PC-9 (cell line): ENCODE data around the gene PLD2. TPM values are rescaled to one million over a fixed set of nuclear protein-coding genes. Genes with fewer than 3 reads are reported as not detected.

Source experiments
- BruUV-seq: library from RNA; stranded (reverse); fragments of 400-500 nt; replicated peaks from 2 replicates; lab custom pipeline; 2021; lab: Mats Ljungman, UMichigan
- CTCF ChIA-PET: fragments of 300-600 bp; sonication (Branson Sonifier 250); formaldehyde crosslinking; loops from one replicate; lab custom pipeline; 2022; ENCODE audit warnings: antibody characterized with exemption; lab: Charles Lee
- POLR2A ChIA-PET: fragments of 300-600 bp; sonication (Branson Sonifier 250); formaldehyde crosslinking; loops from one replicate; lab custom pipeline; 2022; ENCODE audit warnings: antibody characterized with exemption; ENCODE audit not compliant: unreplicated experiment; lab: Charles Lee
- DNase-seq, 2 experiments: peaks; one replicate each; pipeline versions ENCODE4 v3.0.0 to v3.0.0-alpha.2; 2015 to 2022; ENCODE audit warnings: mixed read lengths in 1 of 2
- H2AFZ ChIP-seq: fragments of 200-600 bp; sonication (generic); 2 replicates; pipeline ENCODE4 v1.8.1; 2017; ENCODE audit warnings: antibody characterized with exemption
- H3F3A ChIP-seq: fragments of 200-600 bp; sonication (generic); 2 replicates; pipeline ENCODE4 v1.8.1; 2017; ENCODE audit warnings: antibody characterized with exemption, mild to moderate bottlenecking, low read depth; ENCODE audit not compliant: insufficient read depth
- H3K27ac ChIP-seq: fragments of 200-600 bp; sonication (generic); 2 replicates; pipeline ENCODE4 v1.6.1; 2016; ENCODE audit warnings: mixed run types
- H3K27me3 ChIP-seq: fragments of 200-600 bp; sonication (generic); 2 replicates; pipeline ENCODE4 v1.6.1; 2016; ENCODE audit warnings: low read depth, mixed run types; ENCODE audit not compliant: insufficient read depth
- H3K36me3 ChIP-seq: fragments of 200-600 bp; sonication (generic); 2 replicates; pipeline ENCODE4 v1.6.1; 2016; ENCODE audit warnings: low read depth, mixed run types
- H3K4me1 ChIP-seq: fragments of 200-600 bp; sonication (generic); replicated peaks from 2 replicates; pipeline ENCODE4 v1.6.1; 2016; ENCODE audit warnings: mixed run types; ENCODE audit not compliant: insufficient read depth
- H3K4me2 ChIP-seq: fragments of 200-600 bp; sonication (generic); 2 replicates; pipeline ENCODE4 v1.6.1; 2017; ENCODE audit warnings: mixed run types
- H3K4me3 ChIP-seq: fragments of 200-600 bp; sonication (generic); 2 replicates; pipeline ENCODE4 v1.6.1; 2016; ENCODE audit warnings: mixed run types
- H3K79me2 ChIP-seq: fragments of 200-600 bp; sonication (generic); 2 replicates; pipeline ENCODE4 v1.6.1; 2017; ENCODE audit warnings: low read depth, mixed run types
- H3K9me2 ChIP-seq: fragments of 200-600 bp; sonication (generic); 2 replicates; pipeline ENCODE4 v1.8.1; 2017; ENCODE audit warnings: mild to moderate bottlenecking; ENCODE audit not compliant: insufficient read depth
- H3K9me3 ChIP-seq: fragments of 200-600 bp; sonication (generic); 2 replicates; pipeline ENCODE4 v1.8.1; 2016; ENCODE audit warnings: low read depth; ENCODE audit not compliant: insufficient read depth
- H4K20me1 ChIP-seq: fragments of 200-600 bp; sonication (generic); 2 replicates; pipeline ENCODE4 v1.8.1; 2017; ENCODE audit not compliant: insufficient read depth
- EZH2 ChIP-seq: fragments of 200-600 bp; sonication (generic); IDR thresholded peaks from 2 replicates; pipeline ENCODE4 v1.8.0; 2017; ENCODE audit warnings: antibody characterized with exemption, low read depth
- intact Hi-C: fragments of 100-400 bp; cut with micrococcal nuclease; formaldehyde crosslinking; loops from one replicate; pipeline ENCODE4 v1.10.0; 2022; ENCODE audit not compliant: unreplicated experiment
- total RNA-seq: library from RNA; stranded (reverse); gene quantifications from 2 replicates; pipeline ENCODE4 v1.2.3, GENCODE V29; 2021
- TF ChIP-seq, protein P1 (sequence below): fragments of 200-600 bp; sonication (generic); conservative IDR thresholded peaks from 2 replicates; pipeline ENCODE4 v1.6.1; 2017; ENCODE audit warnings: mixed run types, antibody characterized with exemption, mild to moderate bottlenecking, moderate library complexity

Gene PLD2
- total RNA-seq, 1 experiment from 2014 or later: 95.5 TPM

DNA sequence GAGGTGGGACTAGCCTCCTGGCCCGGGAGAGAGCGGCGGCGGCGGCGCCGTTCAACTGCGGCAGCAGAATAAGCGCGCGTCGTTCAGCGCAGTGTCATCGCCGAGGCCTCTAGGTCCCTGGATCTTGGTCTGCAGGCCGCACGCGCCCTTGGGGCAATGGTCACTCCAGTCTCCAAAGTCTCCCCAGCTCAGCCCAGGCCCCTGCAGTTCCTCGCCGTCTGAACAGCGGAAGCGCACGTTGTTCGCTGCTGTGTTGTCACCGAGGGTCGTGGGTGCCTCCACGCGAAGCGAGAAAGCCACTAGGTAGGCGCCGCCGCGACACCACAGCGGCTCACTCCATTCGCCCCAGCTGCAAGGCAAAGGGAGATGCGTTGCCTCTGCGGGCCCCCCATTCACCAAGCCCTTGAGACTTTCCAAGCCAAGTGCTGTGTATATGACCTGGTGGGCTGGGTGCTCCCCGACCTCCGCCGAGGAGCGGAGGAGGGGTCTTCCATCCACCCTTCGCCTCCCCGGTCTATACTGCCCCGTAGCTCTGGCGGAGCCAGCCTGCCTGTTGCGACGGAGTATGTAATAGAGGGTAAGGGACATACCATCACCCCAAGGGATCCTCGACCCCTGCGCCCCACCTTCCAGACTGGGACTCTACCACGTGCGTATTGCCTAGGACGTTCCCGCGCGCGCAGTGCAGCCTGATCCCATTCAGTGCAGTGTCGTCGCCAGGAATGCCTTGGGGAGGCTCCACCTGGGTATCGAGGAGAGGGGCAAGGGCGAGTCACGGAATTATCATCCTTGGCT is 21.4 kb upstream of the PLD2 start:
- no peaks in the 10 kb centered on the region for H3K27me3 ChIP-seq
- no peak overlapping the region for H2AFZ ChIP-seq
- BruUV-seq: no TSS peak
- H4K20me1 ChIP-seq: no peaks in the 10 kb centered on the region
- TF ChIP-seq, protein P1, sequence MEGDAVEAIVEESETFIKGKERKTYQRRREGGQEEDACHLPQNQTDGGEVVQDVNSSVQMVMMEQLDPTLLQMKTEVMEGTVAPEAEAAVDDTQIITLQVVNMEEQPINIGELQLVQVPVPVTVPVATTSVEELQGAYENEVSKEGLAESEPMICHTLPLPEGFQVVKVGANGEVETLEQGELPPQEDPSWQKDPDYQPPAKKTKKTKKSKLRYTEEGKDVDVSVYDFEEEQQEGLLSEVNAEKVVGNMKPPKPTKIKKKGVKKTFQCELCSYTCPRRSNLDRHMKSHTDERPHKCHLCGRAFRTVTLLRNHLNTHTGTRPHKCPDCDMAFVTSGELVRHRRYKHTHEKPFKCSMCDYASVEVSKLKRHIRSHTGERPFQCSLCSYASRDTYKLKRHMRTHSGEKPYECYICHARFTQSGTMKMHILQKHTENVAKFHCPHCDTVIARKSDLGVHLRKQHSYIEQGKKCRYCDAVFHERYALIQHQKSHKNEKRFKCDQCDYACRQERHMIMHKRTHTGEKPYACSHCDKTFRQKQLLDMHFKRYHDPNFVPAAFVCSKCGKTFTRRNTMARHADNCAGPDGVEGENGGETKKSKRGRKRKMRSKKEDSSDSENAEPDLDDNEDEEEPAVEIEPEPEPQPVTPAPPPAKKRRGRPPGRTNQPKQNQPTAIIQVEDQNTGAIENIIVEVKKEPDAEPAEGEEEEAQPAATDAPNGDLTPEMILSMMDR: no peak
- TF ChIP-seq EZH2: no peak
- no peak overlapping the region for H3K27ac ChIP-seq
- no peak for DNase-seq
- no peak overlapping the region for H3K4me3 ChIP-seq
- peaks cover 15% of the 10 kb centered on the region; the same call in 1 of the 2 replicates for H3K79me2 ChIP-seq
- no peaks in the 10 kb centered on the region for H3K9me3 ChIP-seq
- POLR2A ChIA-PET: no interaction called here
- no peaks in the 10 kb centered on the region for H3K36me3 ChIP-seq
- intact Hi-C loops: no loop called here
- H3K4me2 ChIP-seq: no peak overlapping the region
- no peaks in the 10 kb centered on the region for H3K9me2 ChIP-seq
- CTCF ChIA-PET: interaction anchor here (0.5 kb wide), 1 partner anchor 127 kb away, joined by 3 read pairs; no protein-coding TSS in a partner anchor
- peaks cover 16% of the 10 kb centered on the region for H3K4me1 ChIP-seq
- H3F3A ChIP-seq: peaks cover 18% of the 10 kb centered on the region; the same call in 1 of the 2 replicates

DNA sequence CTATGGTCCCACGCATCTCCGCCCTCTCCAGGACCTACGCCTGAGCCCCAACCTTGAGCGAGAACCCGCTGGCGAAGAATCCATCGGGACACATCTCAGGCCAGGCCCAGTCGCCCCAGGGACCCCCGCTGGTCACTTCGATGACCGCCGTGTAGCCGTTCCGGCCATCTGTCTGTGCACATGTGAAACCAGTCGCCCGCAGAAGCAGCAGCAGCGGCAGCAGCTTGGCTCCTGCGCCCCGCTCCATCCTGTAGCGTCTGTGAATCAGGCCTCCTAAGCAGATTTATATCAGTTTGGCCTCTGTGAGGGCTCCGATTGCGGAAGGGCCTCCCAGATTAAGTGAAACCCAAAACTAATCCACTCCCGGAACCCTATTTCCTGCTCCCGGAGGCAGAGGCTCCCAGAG is 20.8 kb upstream of the PLD2 start, which contains the start of gene VMO1:
Gene VMO1, minus strand, starts transcription at position 259 of the 406 bp plus-strand sequence. Its CDS starts 12 bp downstream, at position 247.
- no TSS peak for BruUV-seq
- H3K9me2 ChIP-seq: no peaks in the 10 kb centered on the region
- no peak for DNase-seq
- H3F3A ChIP-seq: peaks cover 23% of the 10 kb centered on the region; the same call in 1 of the 2 replicates
- CTCF ChIA-PET: interaction anchor here (0.5 to 0.6 kb wide), 2 partner anchors 22 to 126 kb away, joined by 3 read pairs; no protein-coding TSS in a partner anchor
- no peaks in the 10 kb centered on the region for H3K27me3 ChIP-seq
- POLR2A ChIA-PET: no interaction called here
- no peak for TF ChIP-seq EZH2
- TF ChIP-seq, protein P1: no peak
- H3K36me3 ChIP-seq: no peaks in the 10 kb centered on the region
- intact Hi-C loops: no loop called here
- peaks cover 15% of the 10 kb centered on the region; the same call in 1 of the 2 replicates for H3K79me2 ChIP-seq
- no peak within 1 kb of the TSS for H2AFZ ChIP-seq
- H3K4me3 ChIP-seq: no peak within 1 kb of the TSS
- H4K20me1 ChIP-seq: no peaks in the 10 kb centered on the region
- H3K27ac ChIP-seq: no peak within 1 kb of the TSS
- H3K4me2 ChIP-seq: peak within 1 kb of the TSS; percentile 94; the same call in 1 of the 2 replicates
- H3K9me3 ChIP-seq: no peaks in the 10 kb centered on the region
- peaks cover 20% of the 10 kb centered on the region for H3K4me1 ChIP-seq

DNA sequence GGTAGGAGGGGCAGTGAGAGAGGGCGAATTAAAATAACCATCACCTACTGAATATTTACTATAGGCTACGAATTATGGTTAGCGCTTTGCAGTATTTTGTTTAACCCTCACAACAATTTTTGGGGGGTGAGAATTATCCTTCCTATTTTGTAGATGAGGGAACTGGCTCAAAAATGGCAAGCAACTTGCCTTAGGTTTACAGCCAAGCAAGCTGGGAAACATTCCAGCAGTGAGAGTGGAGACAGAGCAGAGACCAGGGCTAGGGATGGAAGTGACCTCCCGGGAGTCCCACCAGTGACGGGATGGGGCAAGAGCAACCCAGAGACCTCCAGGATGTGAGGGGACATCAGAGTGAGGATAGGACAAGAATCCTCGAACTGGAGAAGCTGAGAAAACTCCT is 20.4 kb upstream of the PLD2 start:
- Histone ChIP-seq H3K4me2 (no peak overlapping the region), H3K36me3 (no peaks in the 10 kb centered on the region), H3F3A (peaks cover 24% of the 10 kb centered on the region; the same call in 1 of the 2 replicates), H3K9me3 (no peaks in the 10 kb centered on the region), H3K9me2 (no peaks in the 10 kb centered on the region), H3K4me3 (no peak overlapping the region), H3K4me1 (peaks cover 20% of the 10 kb centered on the region), H3K79me2 (peaks cover 15% of the 10 kb centered on the region; the same call in 1 of the 2 replicates), H3K27ac (no peak overlapping the region), H2AFZ (no peak overlapping the region), H4K20me1 (no peaks in the 10 kb centered on the region), H3K27me3 (no peaks in the 10 kb centered on the region)
- intact Hi-C loops: no loop called here
- ChIA-PET POLR2A (no interaction called here), CTCF (interaction anchor here (0.5 to 0.6 kb wide), 2 partner anchors 22 to 626 kb away, joined by 3 read pairs; no protein-coding TSS in a partner anchor)
- DNase-seq: no peak
- no TSS peak for BruUV-seq
- TF ChIP-seq, protein P1: no peak
- TF ChIP-seq EZH2: no peak
